Gastrocnemius medialis (tissue), 4 donors: ENCODE results near the gene INPPL1.

ENCODE experiments used
- POLR2A ChIP-seq, 2 donors: fragments of 450-650 bp; IDR thresholded peaks; one replicate each; pipeline ENCODE4 v1.6.1; 2017; ENCODE audit warnings: antibody characterized with exemption in 2 of 2, mild to moderate bottlenecking in 2 of 2, moderate library complexity in 2 of 2
- TF ChIP-seq, protein P1 (sequence below), 5 experiments: fragments of 450-650 bp in 3 of 5; fragments of 200-600 bp in 2 of 5; sonication (generic) in 2 of 5; IDR thresholded peaks in 4 of 5; conservative IDR thresholded peaks in 1 of 5; 1 replicate in 4 of 5; 2 replicates in 1 of 5; pipeline ENCODE4 v1.5.1; 2016 to 2019; ENCODE audit warnings: antibody characterized with exemption in 5 of 5, mild to moderate bottlenecking in 3 of 5, moderate library complexity in 3 of 5

DNA sequence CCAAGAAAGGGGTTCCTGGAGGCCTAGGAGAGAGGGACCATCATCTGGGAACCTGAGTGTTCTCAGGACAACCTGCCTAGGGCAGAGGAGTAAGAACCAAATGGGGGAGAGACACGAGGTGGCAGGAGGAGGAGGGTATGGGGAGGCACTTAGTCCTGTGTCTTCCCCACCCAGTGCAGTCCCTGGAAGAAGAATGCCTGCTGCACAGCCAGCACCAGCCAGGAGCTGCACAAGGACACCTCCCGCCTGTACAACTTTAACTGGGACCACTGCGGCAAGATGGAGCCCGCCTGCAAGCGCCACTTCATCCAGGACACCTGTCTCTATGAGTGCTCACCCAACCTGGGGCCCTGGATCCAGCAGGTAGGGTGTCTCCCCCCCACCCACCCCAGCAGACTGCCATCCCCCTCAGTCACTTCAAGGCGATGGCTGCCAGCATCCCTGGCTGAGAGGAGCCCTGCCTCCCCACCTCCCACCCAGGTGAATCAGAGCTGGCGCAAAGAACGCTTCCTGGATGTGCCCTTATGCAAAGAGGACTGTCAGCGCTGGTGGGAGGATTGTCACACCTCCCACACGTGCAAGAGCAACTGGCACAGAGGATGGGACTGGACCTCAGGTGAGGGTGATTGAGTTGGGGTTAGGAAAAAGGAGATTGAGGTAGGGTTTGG lies 3.7 kb upstream of the INPPL1 start:
- TF ChIP-seq, protein P1, sequence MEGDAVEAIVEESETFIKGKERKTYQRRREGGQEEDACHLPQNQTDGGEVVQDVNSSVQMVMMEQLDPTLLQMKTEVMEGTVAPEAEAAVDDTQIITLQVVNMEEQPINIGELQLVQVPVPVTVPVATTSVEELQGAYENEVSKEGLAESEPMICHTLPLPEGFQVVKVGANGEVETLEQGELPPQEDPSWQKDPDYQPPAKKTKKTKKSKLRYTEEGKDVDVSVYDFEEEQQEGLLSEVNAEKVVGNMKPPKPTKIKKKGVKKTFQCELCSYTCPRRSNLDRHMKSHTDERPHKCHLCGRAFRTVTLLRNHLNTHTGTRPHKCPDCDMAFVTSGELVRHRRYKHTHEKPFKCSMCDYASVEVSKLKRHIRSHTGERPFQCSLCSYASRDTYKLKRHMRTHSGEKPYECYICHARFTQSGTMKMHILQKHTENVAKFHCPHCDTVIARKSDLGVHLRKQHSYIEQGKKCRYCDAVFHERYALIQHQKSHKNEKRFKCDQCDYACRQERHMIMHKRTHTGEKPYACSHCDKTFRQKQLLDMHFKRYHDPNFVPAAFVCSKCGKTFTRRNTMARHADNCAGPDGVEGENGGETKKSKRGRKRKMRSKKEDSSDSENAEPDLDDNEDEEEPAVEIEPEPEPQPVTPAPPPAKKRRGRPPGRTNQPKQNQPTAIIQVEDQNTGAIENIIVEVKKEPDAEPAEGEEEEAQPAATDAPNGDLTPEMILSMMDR (IDR thresholded peaks at IDR 0.05 in 4 of 5, conservative IDR thresholded peaks at IDR 0.05 in 1 of 5) = no peak
- no peak for TF ChIP-seq POLR2A (IDR thresholded peaks at IDR 0.05)
